ENCODE results near the gene TRPC1. TPM values are rescaled to one million over a fixed set of nuclear protein-coding genes. Genes with fewer than 3 reads are reported as not detected.

Gene TRPC1
- total and polyA plus RNA-seq, 8 donors: 0.57 to 5.0 (median 1.5) TPM

DNA sequence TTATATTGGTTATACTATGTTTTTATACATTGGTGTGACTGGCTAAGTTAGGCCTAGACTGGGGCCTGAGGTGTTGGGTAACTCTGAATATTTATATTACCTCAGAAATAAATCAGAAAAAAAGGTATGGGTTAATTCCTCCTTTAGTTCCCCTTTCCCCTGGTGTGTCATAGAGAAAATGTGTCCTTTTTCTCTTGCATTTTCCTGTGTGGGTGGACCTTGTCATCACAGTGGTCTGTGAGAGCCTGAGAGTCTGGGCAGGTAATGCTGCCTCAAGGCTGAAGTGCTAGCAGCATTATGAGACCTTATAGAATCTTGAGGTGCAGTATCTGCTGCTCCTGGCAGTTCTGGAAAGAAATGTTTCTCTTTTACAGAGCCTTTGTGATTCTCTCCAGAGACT, 95.3 kb downstream of the TRPC1 start:
- FAIRE-seq: no peak
- no peaks in the 10 kb centered on the region for H3K27me3 ChIP-seq

DNA sequence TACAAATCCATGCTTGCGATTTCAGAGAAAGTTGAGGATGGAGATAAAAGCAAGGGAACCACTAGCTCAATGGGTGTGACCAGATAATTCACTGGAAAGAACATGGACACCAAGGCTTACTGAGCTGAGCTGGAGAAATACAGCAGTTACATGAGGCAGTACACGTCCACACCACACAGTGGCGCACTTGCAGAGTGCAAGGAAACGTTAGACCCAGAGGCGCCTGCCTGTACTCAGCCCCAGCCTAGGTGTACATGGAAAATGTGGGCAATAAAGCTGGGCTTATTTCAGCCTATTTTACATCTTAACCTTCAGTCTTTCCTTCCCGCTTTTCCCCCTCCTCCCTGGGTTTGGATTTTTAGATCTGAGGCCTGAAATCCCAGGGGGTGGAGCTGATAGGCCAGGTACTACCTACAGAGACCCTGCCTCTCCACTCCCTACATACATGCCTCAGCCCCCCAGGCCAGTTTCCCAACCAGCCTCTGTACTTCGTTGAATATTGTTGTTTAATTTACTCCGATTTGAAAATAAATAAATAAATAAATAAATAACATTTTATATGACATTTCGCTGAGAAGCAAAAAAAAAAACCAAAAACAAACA, 105.0 kb downstream of the TRPC1 start:
- Histone ChIP-seq H3K9me3 (no peaks in the 10 kb centered on the region), H3K36me3 (no peaks in the 10 kb centered on the region), H3K27ac (no peak overlapping the region), H3K4me1 (no peaks in the 10 kb centered on the region), H3K4me3 (no peak overlapping the region), H3K27me3 (no peaks in the 10 kb centered on the region)
- FAIRE-seq (no peak), DNase-seq (peak; percentile 57 to 90 (median 80)), ATAC-seq (peak; percentile 96 to 100 (median 100))
- TF ChIP-seq, protein P1, sequence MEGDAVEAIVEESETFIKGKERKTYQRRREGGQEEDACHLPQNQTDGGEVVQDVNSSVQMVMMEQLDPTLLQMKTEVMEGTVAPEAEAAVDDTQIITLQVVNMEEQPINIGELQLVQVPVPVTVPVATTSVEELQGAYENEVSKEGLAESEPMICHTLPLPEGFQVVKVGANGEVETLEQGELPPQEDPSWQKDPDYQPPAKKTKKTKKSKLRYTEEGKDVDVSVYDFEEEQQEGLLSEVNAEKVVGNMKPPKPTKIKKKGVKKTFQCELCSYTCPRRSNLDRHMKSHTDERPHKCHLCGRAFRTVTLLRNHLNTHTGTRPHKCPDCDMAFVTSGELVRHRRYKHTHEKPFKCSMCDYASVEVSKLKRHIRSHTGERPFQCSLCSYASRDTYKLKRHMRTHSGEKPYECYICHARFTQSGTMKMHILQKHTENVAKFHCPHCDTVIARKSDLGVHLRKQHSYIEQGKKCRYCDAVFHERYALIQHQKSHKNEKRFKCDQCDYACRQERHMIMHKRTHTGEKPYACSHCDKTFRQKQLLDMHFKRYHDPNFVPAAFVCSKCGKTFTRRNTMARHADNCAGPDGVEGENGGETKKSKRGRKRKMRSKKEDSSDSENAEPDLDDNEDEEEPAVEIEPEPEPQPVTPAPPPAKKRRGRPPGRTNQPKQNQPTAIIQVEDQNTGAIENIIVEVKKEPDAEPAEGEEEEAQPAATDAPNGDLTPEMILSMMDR (IDR thresholded peaks at IDR 0.05): peak; percentile 49 to 85 (median 70)
- intact Hi-C loops (cut with DNase I): loop anchor here in 2 of 3 donors (2.0 to 10.0 kb wide), 2 partner anchors 162 to 166 kb away; no protein-coding TSS in a partner anchor
- WGBS, 2 donors: 12 to 13% methylated on average over 9 of the region's 9 CpGs

More for the DNA sequence above, 95.3 kb downstream of the TRPC1 start:
- H3K4me3 ChIP-seq: no peak overlapping the region
- TF ChIP-seq, protein P1 (IDR thresholded peaks at IDR 0.05): no peak
- H3K27ac ChIP-seq: no peak overlapping the region
- H3K4me1 ChIP-seq: no peaks in the 10 kb centered on the region
- ATAC-seq: no peak
- DNase-seq: no peak
- no peaks in the 10 kb centered on the region for H3K36me3 ChIP-seq
- intact Hi-C loops (cut with DNase I): no loop called here
- no peaks in the 10 kb centered on the region for H3K9me3 ChIP-seq

DNA sequence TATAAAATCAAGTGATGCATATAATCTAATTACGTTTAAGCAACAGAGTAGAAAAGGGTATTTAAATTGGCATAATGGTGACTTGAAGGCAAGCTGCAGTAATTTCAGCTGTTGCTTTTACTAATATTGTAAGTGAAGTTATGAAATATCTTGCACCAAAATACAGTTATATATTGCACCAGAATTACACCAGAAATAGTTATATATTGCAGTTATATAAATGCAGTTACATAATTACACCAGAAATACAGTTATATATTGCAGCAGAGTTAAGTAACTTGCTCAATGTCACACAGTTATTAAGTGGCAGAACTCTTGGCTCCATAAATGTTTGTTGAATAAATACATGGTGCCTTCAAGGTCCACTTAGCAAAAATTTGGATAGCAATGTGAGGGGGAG, 113.7 kb downstream of the TRPC1 start:
- WGBS, 2 donors: 89 to 98% methylated on average over 1 of the region's 1 CpG
- Histone ChIP-seq H3K27ac (no peak overlapping the region), H3K9me3 (peaks cover 0 to 3% (median 0%) of the 10 kb centered on the region in 4 donors), H3K36me3 (no peaks in the 10 kb centered on the region), H3K4me3 (no peak overlapping the region), H3K27me3 (no peaks in the 10 kb centered on the region), H3K4me1 (no peaks in the 10 kb centered on the region)
- intact Hi-C loops (cut with DNase I): no loop called here
- no peak for ATAC-seq
- TF ChIP-seq, protein P1 (IDR thresholded peaks at IDR 0.05): no peak
- no peak for FAIRE-seq
- DNase-seq: no peak

DNA sequence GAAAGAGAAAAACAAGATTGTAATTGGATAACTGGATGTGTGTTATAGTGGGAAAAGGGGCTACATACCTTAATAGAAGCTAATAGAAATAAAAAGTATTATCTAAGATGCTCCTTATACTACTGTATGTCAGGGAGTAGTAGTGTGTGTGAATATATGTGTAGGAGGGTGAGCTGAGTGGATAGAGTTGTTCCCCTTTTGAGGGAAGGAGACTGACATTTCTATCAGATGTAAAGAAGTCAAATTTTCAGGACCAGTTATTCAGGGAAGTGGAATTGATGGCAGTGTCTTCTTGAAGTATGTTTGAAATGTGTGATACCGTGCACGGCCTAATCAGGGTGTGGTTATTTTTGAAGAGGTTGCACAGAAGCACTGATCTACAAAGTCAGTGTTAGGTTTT, 116.0 kb downstream of the TRPC1 start:
- Histone ChIP-seq H3K36me3 (no peaks in the 10 kb centered on the region), H3K4me1 (no peaks in the 10 kb centered on the region), H3K9me3 (peaks cover 0 to 3% (median 0%) of the 10 kb centered on the region in 4 donors), H3K27me3 (no peaks in the 10 kb centered on the region), H3K4me3 (no peak overlapping the region), H3K27ac (no peak overlapping the region)
- no peak for FAIRE-seq
- intact Hi-C loops (cut with DNase I): no loop called here
- TF ChIP-seq, protein P1 (IDR thresholded peaks at IDR 0.05): no peak
- no peak for ATAC-seq
- WGBS, 2 donors: 79 to 85% methylated on average over 2 of the region's 2 CpGs
- no peak for DNase-seq

DNA sequence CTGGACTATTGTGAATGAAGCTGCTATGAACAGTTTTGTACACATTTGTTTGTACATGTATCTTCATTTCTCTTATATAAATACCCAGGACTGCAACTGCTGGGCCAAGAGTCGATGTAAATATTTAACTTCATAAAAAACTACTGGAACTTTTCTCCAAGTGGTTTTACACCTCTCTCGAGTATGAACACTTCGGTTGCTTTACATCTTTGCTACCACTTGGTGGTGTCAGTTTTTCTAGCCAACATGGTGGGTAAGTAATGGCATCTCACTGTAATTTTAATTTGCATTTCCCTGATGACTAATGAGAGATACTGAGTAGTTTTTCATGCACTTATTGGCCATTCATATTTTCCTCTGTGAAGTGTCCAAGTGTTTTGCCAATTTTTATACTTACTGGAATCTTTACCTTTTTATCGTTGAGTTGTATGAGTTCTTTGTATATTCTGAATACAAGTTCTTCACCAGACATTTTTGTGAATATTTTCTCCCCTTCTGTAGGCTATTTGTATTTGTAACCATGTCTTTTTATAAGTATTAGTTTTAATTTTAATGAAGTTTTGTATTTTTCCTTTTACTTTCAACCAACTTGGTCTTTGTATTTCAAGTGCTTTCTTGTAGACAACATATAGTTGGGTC, 120.6 kb downstream of the TRPC1 start:
- DNase-seq: no peak
- H3K4me3 ChIP-seq: no peak overlapping the region
- no peaks in the 10 kb centered on the region for H3K9me3 ChIP-seq
- 52 to 63% methylated on average over 4 of the region's 4 CpGs for WGBS, 2 donors
- no peak for FAIRE-seq
- intact Hi-C loops (cut with DNase I): no loop called here
- peak in 1 of 4 donors; percentile 30 for ATAC-seq
- H3K4me1 ChIP-seq: peaks cover 0 to 9% (median 0%) of the 10 kb centered on the region in 3 donors
- H3K27ac ChIP-seq: no peak overlapping the region
- no peaks in the 10 kb centered on the region for H3K36me3 ChIP-seq
- no peaks in the 10 kb centered on the region for H3K27me3 ChIP-seq
- TF ChIP-seq, protein P1 (IDR thresholded peaks at IDR 0.05): no peak

All from pancreas (tissue), 10 donors.